Suprapubic skin (tissue), 4 donors: ENCODE results near the gene ZNF398.

ENCODE experiments used
- POLR2A ChIP-seq, 2 donors: fragments of 450-650 bp; IDR thresholded peaks; one replicate each; pipeline ENCODE4 v1.6.1; 2017; ENCODE audit warnings: antibody characterized with exemption in 2 of 2, mild to moderate bottlenecking in 2 of 2, moderate library complexity in 2 of 2
- POLR2AphosphoS5 ChIP-seq, 3 donors: sonication (generic); formaldehyde crosslinking; IDR thresholded peaks; one replicate each; pipeline ENCODE4 v1.6.1; 2017; ENCODE audit warnings: antibody characterized with exemption in 3 of 3
- TF ChIP-seq, protein P1 (sequence below), 2 donors: fragments of 200-600 bp in 1 of 2; fragments of 450-650 bp in 1 of 2; sonication (generic) in 1 of 2; IDR thresholded peaks; one replicate each; pipeline ENCODE4 v1.5.1; 2016 to 2019; ENCODE audit warnings: antibody characterized with exemption in 2 of 2, mild to moderate bottlenecking in 1 of 2, moderate library complexity in 1 of 2

DNA sequence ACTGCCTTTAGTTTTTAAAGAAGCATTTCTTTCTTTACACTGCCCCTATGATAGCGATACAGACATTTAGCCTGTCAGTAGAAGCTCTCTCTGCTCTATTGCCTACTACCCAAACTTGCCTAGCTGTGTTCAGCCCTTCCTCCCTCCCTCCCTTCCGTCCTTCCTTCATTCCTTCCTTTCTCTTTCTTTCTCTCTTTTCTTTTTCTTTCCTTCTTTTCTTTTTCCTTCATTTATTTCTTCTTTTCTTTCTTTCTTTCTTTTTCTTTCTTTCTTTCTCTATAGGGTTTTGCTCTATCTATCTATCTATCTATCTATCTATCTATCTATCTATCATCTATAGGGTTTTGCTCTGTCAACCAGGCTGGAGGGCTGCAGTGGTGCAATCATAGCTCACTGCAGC is 85.1 kb downstream of the ZNF398 start:
- TF ChIP-seq, protein P1, sequence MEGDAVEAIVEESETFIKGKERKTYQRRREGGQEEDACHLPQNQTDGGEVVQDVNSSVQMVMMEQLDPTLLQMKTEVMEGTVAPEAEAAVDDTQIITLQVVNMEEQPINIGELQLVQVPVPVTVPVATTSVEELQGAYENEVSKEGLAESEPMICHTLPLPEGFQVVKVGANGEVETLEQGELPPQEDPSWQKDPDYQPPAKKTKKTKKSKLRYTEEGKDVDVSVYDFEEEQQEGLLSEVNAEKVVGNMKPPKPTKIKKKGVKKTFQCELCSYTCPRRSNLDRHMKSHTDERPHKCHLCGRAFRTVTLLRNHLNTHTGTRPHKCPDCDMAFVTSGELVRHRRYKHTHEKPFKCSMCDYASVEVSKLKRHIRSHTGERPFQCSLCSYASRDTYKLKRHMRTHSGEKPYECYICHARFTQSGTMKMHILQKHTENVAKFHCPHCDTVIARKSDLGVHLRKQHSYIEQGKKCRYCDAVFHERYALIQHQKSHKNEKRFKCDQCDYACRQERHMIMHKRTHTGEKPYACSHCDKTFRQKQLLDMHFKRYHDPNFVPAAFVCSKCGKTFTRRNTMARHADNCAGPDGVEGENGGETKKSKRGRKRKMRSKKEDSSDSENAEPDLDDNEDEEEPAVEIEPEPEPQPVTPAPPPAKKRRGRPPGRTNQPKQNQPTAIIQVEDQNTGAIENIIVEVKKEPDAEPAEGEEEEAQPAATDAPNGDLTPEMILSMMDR (IDR thresholded peaks at IDR 0.05) = no peak
- TF ChIP-seq POLR2AphosphoS5 (IDR thresholded peaks at IDR 0.05) (no peak), POLR2A (IDR thresholded peaks at IDR 0.05) (no peak)
